AG04450 (cell line): Measurements from ENCODE around the gene ISYNA1. TPM values are rescaled to one million over a fixed set of nuclear protein-coding genes. Genes with fewer than 3 reads are reported as not detected.

ENCODE experiments used
- CTCF ChIA-PET: fragments of 300-600, 350-600 bp; formaldehyde crosslinking; extraction: SDS; loops from one replicate; lab custom pipeline; 2022; ENCODE audit warnings: antibody characterized with exemption, inconsistent platforms; lab: Charles Lee
- POLR2A ChIA-PET: fragments of 350-600 bp; formaldehyde crosslinking; extraction: SDS; loops from one replicate; lab custom pipeline; 2021; ENCODE audit warnings: antibody characterized with exemption, inconsistent platforms; lab: Yijun Ruan, JAX
- DNase-seq: peaks from one replicate; pipeline ENCODE4 v3.0.0-alpha.2; 2011; ENCODE audit warnings: low read depth, low spot score
- H3K27ac ChIP-seq: one replicate; pipeline ENCODE4 v1.5.1; 2012; ENCODE audit warnings: low read depth, low read length, control low read depth
- H3K27me3 ChIP-seq: one replicate; pipeline ENCODE4 v1.6.0; 2012; ENCODE audit warnings: low read length; ENCODE audit not compliant: control insufficient read depth, insufficient read depth
- H3K4me3 ChIP-seq: 2 replicates; pipeline ENCODE4 v1.5.1; 2011; ENCODE audit warnings: mild to moderate bottlenecking, low read depth, low read length, control low read depth
- H3K9me3 ChIP-seq: 2 replicates; pipeline ENCODE4 v1.5.1; 2012; ENCODE audit warnings: low read length; ENCODE audit not compliant: control insufficient read depth, insufficient read depth
- CTCF ChIP-seq: IDR thresholded peaks from 2 replicates; pipeline ENCODE4 v1.5.1; 2011; ENCODE audit warnings: low read depth, low read length, control low read depth, inconsistent platforms
- polyA plus RNA-seq: library from polyadenylated mRNA; depleted of rRNA; stranded (reverse); fragments of >200 nt; gene quantifications from 2 replicates; pipeline ENCODE4 v1.2.3, GENCODE V29; 2011

ISYNA1 gene
- polyA plus RNA-seq, 1 experiment, result 13.3 TPM

- ChIA-PET POLR2A (no interaction called here), CTCF (interaction anchor here (1.2 to 3.0 kb wide), 4 partner anchors 10 to 26 kb away, joined by 3 to 15 read pairs (median 4); no protein-coding TSS in a partner anchor)
- H3K27ac ChIP-seq, result no peak overlapping the region
- H3K27me3 ChIP-seq, result no peaks in the 10 kb centered on the region
- no peak for DNase-seq
- no peak for TF ChIP-seq CTCF
- H3K4me3 ChIP-seq, result no peak overlapping the region
- peaks cover 15% of the 10 kb centered on the region for H3K9me3 ChIP-seq
Observed at GRCh38 chr19:18390065-18390907, 47.6 kb downstream of the ISYNA1 start.

- CTCF ChIA-PET, result interaction anchor here (1.2 to 3.0 kb wide), 8 partner anchors 8 to 110 kb away, joined by 3 to 18 read pairs (median 11); partner anchors contain the start of gene LRRC25
- POLR2A ChIA-PET, result no interaction called here
- no peak for TF ChIP-seq CTCF
- H3K4me3 ChIP-seq, result no peak overlapping the region; the same call in 1 of the 2 replicates
- DNase-seq, result no peak
- peaks cover 15% of the 10 kb centered on the region for H3K9me3 ChIP-seq
- H3K27ac ChIP-seq, result no peak overlapping the region
- H3K27me3 ChIP-seq, result no peaks in the 10 kb centered on the region
Observed at GRCh38 chr19:18389726-18390064, 48.2 kb downstream of the ISYNA1 start.

GRCh38 chr19:18388960-18389725 lies 48.8 kb downstream of the ISYNA1 start:
- DNase-seq, result no peak
- CTCF ChIA-PET, result interaction anchor here (0.7 to 3.0 kb wide), 13 partner anchors 8 to 110 kb away, joined by 3 to 18 read pairs (median 7); partner anchors contain the start of gene LRRC25
- H3K27ac ChIP-seq, result no peak overlapping the region
- H3K4me3 ChIP-seq, result peak overlapping the region; percentile 77
- H3K9me3 ChIP-seq, result peaks cover 15% of the 10 kb centered on the region
- TF ChIP-seq CTCF, result no peak
- no peaks in the 10 kb centered on the region for H3K27me3 ChIP-seq
- POLR2A ChIA-PET, result interaction anchor here (0.6 to 1.6 kb wide), 3 partner anchors 24 to 110 kb away, joined by 3 to 5 read pairs (median 4); no protein-coding TSS in a partner anchor

- H3K27me3 ChIP-seq, result no peaks in the 10 kb centered on the region
- ChIA-PET POLR2A (interaction anchor here (0.6 to 1.6 kb wide), 6 partner anchors 24 to 109 kb away, joined by 3 to 10 read pairs (median 4); partner anchors contain the start of gene JUND), CTCF (interaction anchor here (0.5 to 3.0 kb wide), 22 partner anchors 8 to 850 kb away, joined by 3 to 18 read pairs (median 7); partner anchors contain the start of gene LRRC25)
- DNase-seq, result no peak
- H3K27ac ChIP-seq, result no peak overlapping the region
- peak overlapping the region; percentile 77 for H3K4me3 ChIP-seq
- TF ChIP-seq CTCF, result peak; percentile 80
- H3K9me3 ChIP-seq, result peaks cover 15% of the 10 kb centered on the region
Observed at GRCh38 chr19:18388100-18388959, 49.6 kb downstream of the ISYNA1 start.
